ENCODE results near the gene CLCN5.
A peak's percentile ranks its signal among the peaks of the same experiment; 100 is the strongest.

- TF ChIP-seq CTCF (IDR thresholded peaks at IDR 0.05 in 4 of 5, conservative IDR thresholded peaks at IDR 0.05 in 1 of 5): peak; percentile 47 to 86 (median 66)
- TF ChIP-seq POLR2A (IDR thresholded peaks at IDR 0.05): no peak
Measured at GRCh38 chrX:49915361-49916222, 6.8 kb upstream of the CLCN5 start.

All from gastrocnemius medialis (tissue), 4 donors.